Mammary microvascular endothelial cell (primary cell): ENCODE results near the gene ZMYM4. TPM values are rescaled to one million over a fixed set of nuclear protein-coding genes. Genes with fewer than 3 reads are reported as not detected.

ENCODE experiments used
- total RNA-seq: library from RNA; depleted of rRNA; stranded (reverse); fragments of >200 nt; gene quantifications from 2 replicates; pipeline ENCODE4 v1.2.3, GENCODE V29; 2015

Gene ZMYM4
- total RNA-seq: 24.2 and 25.6 TPM in 2 replicates

DNA sequence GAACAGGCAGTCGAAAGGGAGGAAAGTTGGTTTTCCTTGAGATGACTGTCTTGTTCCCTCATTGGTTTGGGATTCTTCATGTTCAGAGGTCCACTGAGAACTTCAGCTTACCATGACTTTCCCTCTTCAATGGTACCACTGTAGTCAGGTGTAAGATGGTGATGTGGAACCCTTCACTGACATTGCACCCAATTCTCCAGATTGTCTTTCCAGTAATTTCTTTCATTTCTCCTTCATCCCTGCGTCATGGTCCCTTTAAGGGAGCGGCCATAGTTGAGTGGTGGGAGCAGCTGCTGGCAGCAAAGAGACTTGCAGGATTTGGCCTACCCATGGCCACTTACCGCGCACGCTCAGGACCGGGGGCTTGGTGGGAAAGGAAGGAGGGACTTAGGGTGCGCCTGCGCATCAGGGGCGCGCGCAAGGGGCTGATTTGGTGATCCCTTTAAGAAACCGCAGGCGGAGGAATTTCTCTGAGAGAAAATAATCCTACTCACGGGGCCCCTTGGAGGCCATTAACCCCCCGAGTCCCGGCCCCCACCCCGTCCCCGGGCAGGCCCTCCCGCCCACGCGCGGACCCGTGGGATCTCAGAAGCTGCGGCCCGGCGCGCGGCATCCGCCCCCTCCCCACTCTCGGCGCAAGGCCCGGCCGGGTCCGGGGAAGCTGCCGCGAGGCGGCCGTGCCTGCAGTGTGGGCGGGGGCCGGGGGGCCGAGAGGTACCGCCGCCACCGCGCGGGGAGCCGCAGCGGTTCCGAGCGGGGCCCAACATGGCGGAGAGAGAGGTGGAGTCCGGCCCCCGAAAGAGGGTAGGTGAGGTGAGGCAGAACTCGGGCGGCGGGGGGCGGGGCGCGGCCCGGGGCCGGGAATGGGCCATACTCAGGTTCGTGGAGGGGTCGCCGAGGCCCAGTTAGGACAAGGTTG is at the start of gene ZMYM4:
TSS of gene ZMYM4 (plus strand) at position 428 of the 919 bp plus-strand sequence. CDS start at position 766, 338 bp downstream.

Other genes with a start within 250 kb of the ZMYM4 start
- 6.2 and 10.2 TPM in 2 replicates for gene ZMYM6, start 236.8 kb upstream of the ZMYM4 start, total RNA-seq
- gene ZMYM1, start 189.3 kb upstream of the ZMYM4 start, total RNA-seq: 11.7 and 19.8 TPM in 2 replicates
- gene SFPQ, start 75.6 kb upstream of the ZMYM4 start, total RNA-seq: 164 and 171 TPM in 2 replicates